HG03066 (cell line): ENCODE data around the gene CAB39L.

Source experiments
- ATAC-seq: cut with Tn5 transposase; IDR thresholded peaks from one replicate; pipeline ENCODE4 v1.9.1; 2021; ENCODE audit warnings: low read depth; ENCODE audit not compliant: unreplicated experiment

Gene CAB39L

GRCh38 chr13:49403996-49404702, 39.7 kb downstream of the CAB39L start:
- no peak for ATAC-seq

- ATAC-seq: no peak
Observed at GRCh38 chr13:49400755-49401659, 42.9 kb downstream of the CAB39L start.

DNA sequence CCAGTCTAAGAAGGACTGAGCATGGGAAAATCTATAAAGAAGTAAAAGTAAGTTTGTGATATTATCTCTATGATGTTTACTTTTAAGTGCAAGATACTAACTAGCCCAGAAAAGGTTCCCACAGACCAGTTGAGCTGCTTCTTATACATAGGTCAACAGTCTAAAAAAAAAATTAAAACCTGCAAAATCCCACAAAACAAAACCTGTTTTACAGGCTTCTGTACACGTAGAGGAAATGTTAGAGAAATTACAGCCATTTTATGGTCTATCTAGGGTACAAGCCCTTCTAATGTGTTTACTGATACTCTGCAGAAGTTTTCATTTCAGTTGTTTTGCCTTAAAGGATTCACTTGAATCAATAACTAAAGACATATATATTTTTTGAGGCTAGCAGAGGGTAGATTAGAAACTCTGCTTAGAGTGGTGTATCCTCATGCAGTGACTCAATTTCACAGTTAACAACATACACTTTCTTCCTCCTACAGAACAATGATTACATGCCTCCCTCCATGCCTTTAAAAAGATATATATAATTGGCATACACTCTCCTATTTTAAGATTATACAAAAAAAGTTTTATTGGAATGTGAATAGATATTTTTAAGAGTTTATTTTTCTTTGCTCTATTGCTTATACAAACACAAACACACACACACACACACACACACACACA, 43.9 kb downstream of the CAB39L start:
- no peak for ATAC-seq

DNA sequence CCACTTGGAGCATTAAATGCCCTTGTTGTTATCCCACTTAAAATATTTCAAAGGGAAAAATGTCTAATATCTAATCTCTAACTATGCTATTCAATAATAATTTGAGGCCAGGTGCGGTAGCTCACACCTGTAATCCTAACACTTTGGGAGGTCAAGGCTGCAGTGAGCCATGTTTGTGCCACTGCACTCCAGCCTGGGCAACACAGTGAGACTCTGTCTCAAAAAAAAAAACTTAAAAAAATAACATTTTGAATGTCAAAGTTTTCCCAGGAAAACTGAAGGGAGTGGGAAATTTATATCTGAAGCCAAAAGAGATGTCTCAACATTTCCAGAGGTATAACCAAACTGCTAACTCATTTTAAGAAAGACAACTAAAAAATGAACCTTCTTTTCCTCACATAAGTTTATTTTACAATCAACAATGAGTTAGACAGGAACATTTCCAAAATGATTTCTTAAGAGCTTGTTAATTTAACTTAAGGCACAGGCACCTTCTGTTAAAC, 47.9 kb downstream of the CAB39L start:
- ATAC-seq: no peak

GRCh38 chr13:49395451-49395865, 48.4 kb downstream of the CAB39L start:
- ATAC-seq: no peak

GRCh38 chr13:49388091-49388635, 55.7 kb downstream of the CAB39L start:
- no peak for ATAC-seq

- no peak for ATAC-seq
Observed at GRCh38 chr13:49386664-49387063, 57.2 kb downstream of the CAB39L start.

GRCh38 chr13:49376121-49376520, 67.7 kb downstream of the CAB39L start:
- ATAC-seq: no peak

DNA sequence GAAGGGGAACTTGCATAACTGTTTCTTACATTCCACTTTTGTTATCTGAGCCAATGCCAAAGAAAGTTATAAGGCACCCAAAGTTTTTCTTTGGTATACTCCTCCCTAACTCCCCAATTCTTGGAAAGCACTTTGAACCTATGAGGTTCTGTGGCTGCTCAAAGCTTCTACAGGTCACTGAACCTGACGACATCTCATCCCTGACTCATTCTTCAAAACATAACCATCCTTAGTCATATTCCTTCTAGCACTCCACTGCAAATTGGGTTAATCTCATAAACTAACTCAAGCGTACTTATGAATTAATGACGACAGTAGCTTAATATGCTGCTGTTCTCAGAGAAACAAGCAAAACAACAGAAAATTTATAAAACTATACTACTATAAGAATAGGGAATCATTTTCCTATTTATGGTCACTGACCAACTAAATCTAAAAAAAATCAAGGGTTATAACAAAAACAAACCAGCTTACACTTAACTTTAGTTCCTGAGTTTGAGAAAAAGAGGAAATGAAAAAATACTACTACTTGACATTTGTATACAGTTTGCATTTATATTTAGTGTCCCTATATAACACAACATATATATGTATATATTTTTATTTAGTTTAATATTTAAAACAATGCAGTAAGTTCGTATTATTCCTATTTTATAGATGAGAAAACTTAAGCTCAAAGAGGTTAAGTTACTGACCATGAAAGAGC, 69.1 kb downstream of the CAB39L start:
- ATAC-seq: no peak

GRCh38 chr13:49373716-49374115, 70.1 kb downstream of the CAB39L start:
- no peak for ATAC-seq

- ATAC-seq: no peak
Observed at GRCh38 chr13:49371943-49372613, 71.8 kb downstream of the CAB39L start.

DNA sequence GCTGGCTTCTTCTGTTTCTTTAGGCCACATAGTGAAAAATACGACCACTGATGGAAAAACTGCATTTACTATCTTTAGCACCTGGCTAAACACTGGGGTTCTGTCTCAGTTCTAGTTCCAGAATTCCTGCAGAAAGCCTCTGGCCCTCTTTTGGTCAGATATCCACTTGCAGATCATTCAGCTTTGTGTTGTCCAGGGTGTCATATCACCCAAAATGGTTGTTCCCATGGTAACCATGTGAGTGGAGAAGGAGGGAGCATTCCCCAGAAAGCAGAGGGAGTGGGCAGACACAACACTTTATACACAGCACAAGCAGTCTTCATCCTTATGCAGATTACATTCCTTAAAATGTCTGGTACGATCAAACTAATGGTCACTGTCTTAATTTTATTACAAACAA, 73.5 kb downstream of the CAB39L start:
- no peak for ATAC-seq

DNA sequence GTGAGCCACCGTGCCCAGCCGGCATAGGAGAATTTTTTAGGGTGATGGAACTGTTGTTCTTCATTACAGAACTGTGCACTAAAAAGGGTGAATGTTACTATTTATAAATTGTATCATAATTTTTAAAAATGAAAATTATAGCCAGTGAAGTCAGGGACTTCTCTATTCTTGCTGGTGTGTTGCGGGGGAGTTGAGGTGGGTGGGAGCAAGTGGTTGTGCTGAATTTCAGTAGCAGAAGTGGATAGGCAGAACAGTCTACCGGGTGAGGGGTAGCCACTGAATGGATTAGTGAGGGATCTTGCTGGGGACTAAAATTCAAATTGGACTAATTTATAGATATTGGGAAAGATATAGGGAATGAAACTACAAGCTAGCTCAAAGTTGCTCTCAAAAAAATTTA, 74.0 kb downstream of the CAB39L start:
- ATAC-seq: no peak

DNA sequence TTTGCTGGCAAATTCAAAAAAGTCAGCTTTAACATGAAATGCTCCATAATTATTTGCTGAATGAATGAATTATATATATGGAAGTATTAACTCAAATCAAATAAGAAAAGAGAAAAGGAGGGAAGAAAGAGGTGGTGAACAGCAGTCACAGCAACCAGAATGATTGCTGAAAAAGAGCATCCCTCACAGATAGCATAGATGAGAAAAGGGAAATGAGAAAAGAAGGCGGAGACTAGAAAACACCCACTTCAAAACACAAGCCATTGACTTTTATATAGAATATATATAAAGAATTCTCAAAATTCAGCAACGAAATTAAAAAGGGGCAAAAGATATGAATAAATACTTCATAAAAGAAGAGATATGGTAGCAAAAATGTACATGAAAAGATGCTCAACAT, 75.2 kb downstream of the CAB39L start:
- peak; percentile 65 for ATAC-seq

GRCh38 chr13:49367640-49368422, 76.0 kb downstream of the CAB39L start:
- no peak for ATAC-seq

DNA sequence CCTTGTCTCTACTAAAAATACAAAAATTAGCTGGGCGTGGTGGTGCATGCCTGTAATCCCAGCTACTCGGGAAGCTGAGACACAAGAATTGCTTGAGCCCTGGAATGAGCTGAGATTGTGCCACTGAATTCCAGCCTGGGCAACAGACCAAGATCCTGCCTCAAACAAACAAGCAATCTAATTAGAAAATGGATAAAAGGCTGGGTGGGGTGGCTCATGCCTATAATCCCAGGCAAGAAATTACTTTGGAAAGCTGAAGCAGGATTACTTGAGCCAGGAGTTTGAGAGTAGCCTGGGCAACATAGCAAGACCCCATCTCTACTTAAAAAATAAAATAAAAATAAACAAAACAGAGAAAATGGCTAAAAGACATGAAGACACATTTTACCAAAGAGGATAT, 77.0 kb downstream of the CAB39L start:
- ATAC-seq: no peak

- no peak for ATAC-seq
Observed at GRCh38 chr13:49357694-49358093, 86.2 kb downstream of the CAB39L start.

DNA sequence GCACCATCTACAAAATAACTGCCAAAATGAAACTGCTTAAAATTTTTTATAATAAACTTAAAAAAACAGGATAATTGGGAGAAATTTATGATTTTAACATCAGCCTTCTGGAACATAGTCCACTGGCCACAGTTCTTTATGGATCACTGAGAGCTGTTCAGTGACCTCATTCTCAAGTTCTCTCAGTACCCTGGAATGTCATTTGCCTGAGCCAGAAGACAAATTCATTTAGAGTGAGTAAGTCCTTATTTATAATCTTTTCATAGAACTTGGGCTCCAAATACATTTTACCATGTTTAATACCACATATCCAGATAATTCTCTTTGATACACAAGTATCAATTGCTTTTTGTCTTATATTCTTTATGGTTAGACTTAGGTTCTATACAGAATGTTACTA, 87.6 kb downstream of the CAB39L start:
- no peak for ATAC-seq

GRCh38 chr13:49354719-49355118, 89.1 kb downstream of the CAB39L start:
- no peak for ATAC-seq
